GM23338 (cell line): ENCODE results near the gene KRT24. TPM values are rescaled to one million over a fixed set of nuclear protein-coding genes. Genes with fewer than 3 reads are reported as not detected.

Experiments used
- ATAC-seq: fragments of 200-7000 bp; cut with Tn5 transposase; 3 replicates; pipeline ENCODE4 v1.9.1; 2020
- DNase-seq: peaks from one replicate; pipeline ENCODE4 v3.0.0-alpha.2; 2015; ENCODE audit warnings: low spot score
- H2AFZ ChIP-seq: fragments of 200-600 bp; sonication (generic); 2 replicates; pipeline ENCODE4 v1.8.0; 2016; ENCODE audit warnings: antibody characterized with exemption, mild to moderate bottlenecking, moderate library complexity
- H3F3A ChIP-seq: fragments of 200-600 bp; sonication (generic); replicated peaks from 2 replicates; pipeline ENCODE4 v1.8.0; 2017; ENCODE audit warnings: antibody characterized with exemption, mixed run types, low read depth
- H3K27ac ChIP-seq: fragments of 200-600 bp; sonication (generic); 2 replicates; pipeline ENCODE4 v1.6.1; 2016; ENCODE audit warnings: low read depth
- H3K27me3 ChIP-seq: fragments of 200-600 bp; sonication (generic); 2 replicates; pipeline ENCODE4 v1.8.0; 2016; ENCODE audit warnings: mild to moderate bottlenecking, mixed run types, moderate library complexity; ENCODE audit not compliant: insufficient read depth
- H3K36me3 ChIP-seq: fragments of 200-600 bp; sonication (generic); 2 replicates; pipeline ENCODE4 v1.8.0; 2016; ENCODE audit warnings: mild to moderate bottlenecking; ENCODE audit not compliant: insufficient read depth
- H3K4me1 ChIP-seq: fragments of 200-600 bp; sonication (generic); 2 replicates; pipeline ENCODE4 v1.8.0; 2016; ENCODE audit warnings: mild to moderate bottlenecking, moderate library complexity; ENCODE audit not compliant: insufficient read depth
- H3K4me2 ChIP-seq: fragments of 200-600 bp; sonication (generic); 2 replicates; pipeline ENCODE4 v1.7.1; 2017; ENCODE audit warnings: mixed run types
- H3K4me3 ChIP-seq: fragments of 200-600 bp; sonication (generic); 2 replicates; pipeline ENCODE4 v1.6.1; 2016; ENCODE audit warnings: mixed run types
- H3K79me2 ChIP-seq: fragments of 200-600 bp; sonication (generic); replicated peaks from 2 replicates; pipeline ENCODE4 v1.8.0; 2017; ENCODE audit warnings: mild to moderate bottlenecking; ENCODE audit not compliant: insufficient read depth
- H3K9me2 ChIP-seq: fragments of 200-600 bp; sonication (generic); 2 replicates; pipeline ENCODE4 v1.8.0; 2017; ENCODE audit not compliant: insufficient read depth
- H4K20me1 ChIP-seq: fragments of 200-600 bp; sonication (generic); replicated peaks from 2 replicates; pipeline ENCODE4 v1.8.0; 2017; ENCODE audit warnings: mild to moderate bottlenecking; ENCODE audit not compliant: insufficient read depth
- H3K27ac Mint-ChIP-seq: 2 replicates; pipeline ENCODE4 v1.8.0; 2020; ENCODE audit warnings: inconsistent platforms, mild to moderate bottlenecking, moderate library complexity, mixed read lengths
- H3K27me3 Mint-ChIP-seq: 3 replicates; pipeline ENCODE4 v1.8.0; 2022; ENCODE audit warnings: low read depth, mild to moderate bottlenecking, moderate library complexity, mixed read lengths, inconsistent platforms; ENCODE audit not compliant: insufficient read depth, poor library complexity
- H3K36me3 Mint-ChIP-seq: 3 replicates; pipeline ENCODE4 v1.8.0; 2021; ENCODE audit warnings: low read depth, mild to moderate bottlenecking, inconsistent platforms, moderate library complexity, mixed read lengths
- H3K4me1 Mint-ChIP-seq: 3 replicates; pipeline ENCODE4 v1.8.0; 2020; ENCODE audit warnings: mild to moderate bottlenecking, inconsistent platforms, mixed read lengths
- H3K4me3 Mint-ChIP-seq: 3 replicates; pipeline ENCODE4 v1.8.0; 2021; ENCODE audit warnings: moderate library complexity, mild to moderate bottlenecking, inconsistent platforms, mixed read lengths
- H3K9me3 Mint-ChIP-seq: 3 replicates; pipeline ENCODE4 v1.8.0; 2020; ENCODE audit warnings: moderate library complexity, mild to moderate bottlenecking, inconsistent platforms, mixed read lengths
- CREB1 ChIP-seq: fragments of 250-450 bp; sonication (Bioruptor Pico); IDR thresholded peaks from 2 replicates; pipeline ENCODE4 v1.5.0; 2020; ENCODE audit warnings: low read depth, mild to moderate bottlenecking, moderate library complexity
- CTCF ChIP-seq, 2 experiments: fragments of 200-600 bp in 1 of 2; sonication (generic) in 1 of 2; conservative IDR thresholded peaks; 2 replicates each; pipeline versions ENCODE4 v1.5.1 to v1.6.1; 2016 to 2017; ENCODE audit warnings: antibody characterized with exemption in 2 of 2, low read depth in 2 of 2, mild to moderate bottlenecking in 2 of 2, moderate library complexity in 1 of 2
- ETS1 ChIP-seq: IDR thresholded peaks from 2 replicates; pipeline ENCODE4 v1.6.1; 2016; ENCODE audit warnings: antibody characterized with exemption
- EZH2 ChIP-seq: fragments of 200-600 bp; sonication (generic); IDR thresholded peaks from one replicate; pipeline ENCODE4 v1.8.0; 2017; ENCODE audit warnings: antibody characterized with exemption, mild to moderate bottlenecking, low read depth; ENCODE audit not compliant: unreplicated experiment
- EZH2phosphoT487 ChIP-seq: fragments of 200-600 bp; sonication (generic); IDR thresholded peaks from one replicate; pipeline ENCODE4 v1.8.1; 2018; ENCODE audit warnings: antibody characterized with exemption; ENCODE audit not compliant: unreplicated experiment
- JUNB ChIP-seq: IDR thresholded peaks from one replicate; pipeline ENCODE4 v1.6.1; 2016; ENCODE audit warnings: antibody characterized with exemption; ENCODE audit not compliant: unreplicated experiment
- NANOG ChIP-seq: IDR thresholded peaks from 2 replicates; pipeline ENCODE4 v1.6.1; 2016; ENCODE audit warnings: antibody characterized with exemption, borderline replicate concordance
- POLR2AphosphoS5 ChIP-seq: IDR thresholded peaks from 2 replicates; pipeline ENCODE4 v1.6.1; 2016; ENCODE audit warnings: antibody characterized with exemption, low read depth
- REST ChIP-seq: IDR thresholded peaks from one replicate; pipeline ENCODE4 v1.6.1; 2018; ENCODE audit warnings: antibody characterized with exemption; ENCODE audit not compliant: unreplicated experiment
- STAT1 ChIP-seq: IDR thresholded peaks from one replicate; pipeline ENCODE4 v1.6.1; 2016; ENCODE audit warnings: antibody characterized with exemption; ENCODE audit not compliant: unreplicated experiment
- ZNF114 ChIP-seq: fragments of 250-450 bp; sonication (Bioruptor Pico); IDR thresholded peaks from 2 replicates; pipeline ENCODE4 v1.5.0; 2020; ENCODE audit warnings: mild to moderate bottlenecking, moderate library complexity
- ZNF331 ChIP-seq: fragments of 250-450 bp; sonication (Bioruptor Pico); IDR thresholded peaks from 2 replicates; pipeline ENCODE4 v1.5.0; 2020; ENCODE audit warnings: low read depth, mild to moderate bottlenecking, moderate library complexity
- polyA plus RNA-seq: library from polyadenylated mRNA; unstranded; fragments of >200 nt; fragmentation: Nextera tagmentation; extraction: Ambion mirVana; gene quantifications from 2 replicates; pipeline ENCODE4 v1.2.1, GENCODE V29; 2016
- total RNA-seq: library from RNA; depleted of rRNA; stranded (reverse); fragments of >200 nt; shearing (Covaris generic); gene quantifications from 2 replicates; pipeline ENCODE4 v1.2.3, GENCODE V29; 2014

Gene KRT24
- total and polyA plus RNA-seq, 2 experiments from 2014 or later = not detected

GRCh38 chr17:40678902-40679522 lies 24.5 kb downstream of the KRT24 start:
- H3K27ac ChIP-seq = no peak overlapping the region
- H4K20me1 ChIP-seq = no peaks in the 10 kb centered on the region
- Mint-ChIP-seq H3K27ac (no peak overlapping the region; the same call in 1 of the 2 replicates), H3K4me3 (no peak overlapping the region), H3K9me3 (no peaks in the 10 kb centered on the region), H3K27me3 (peaks cover 2% of the 10 kb centered on the region), H3K36me3 (no peaks in the 10 kb centered on the region), H3K4me1 (no peaks in the 10 kb centered on the region)
- H3K4me3 ChIP-seq = no peak overlapping the region
- no peak overlapping the region for H2AFZ ChIP-seq
- DNase-seq (no peak), ATAC-seq (no peak)
- TF ChIP-seq CREB1 (CRISPR knock-in tag) (no peak), ZNF114 (CRISPR knock-in tag) (no peak)
- no peaks in the 10 kb centered on the region for H3K4me1 ChIP-seq
- H3K36me3 ChIP-seq = no peaks in the 10 kb centered on the region
- no peaks in the 10 kb centered on the region for H3K27me3 ChIP-seq
- H3F3A ChIP-seq = no peaks in the 10 kb centered on the region
- no peaks in the 10 kb centered on the region for H3K79me2 ChIP-seq
- no peaks in the 10 kb centered on the region for H3K9me2 ChIP-seq
- no peak overlapping the region for H3K4me2 ChIP-seq

GRCh38 chr17:40675905-40676304 lies 27.6 kb downstream of the KRT24 start:
- Mint-ChIP-seq H3K27me3 (peaks cover 4% of the 10 kb centered on the region), H3K4me1 (peaks cover 6% of the 10 kb centered on the region; the same call in 2 of the 3 replicates), H3K9me3 (no peaks in the 10 kb centered on the region), H3K36me3 (no peaks in the 10 kb centered on the region), H3K4me3 (no peak overlapping the region), H3K27ac (no peak overlapping the region)
- Histone ChIP-seq H3K27ac (no peak overlapping the region), H4K20me1 (no peaks in the 10 kb centered on the region), H3K4me2 (no peak overlapping the region), H3F3A (no peaks in the 10 kb centered on the region), H3K4me3 (no peak overlapping the region), H3K4me1 (peaks cover 4% of the 10 kb centered on the region; the same call in 1 of the 2 replicates), H3K27me3 (no peaks in the 10 kb centered on the region), H2AFZ (no peak overlapping the region), H3K79me2 (no peaks in the 10 kb centered on the region), H3K36me3 (no peaks in the 10 kb centered on the region), H3K9me2 (no peaks in the 10 kb centered on the region)
- ATAC-seq (no peak), DNase-seq (peak; percentile 21)
- no peak for TF ChIP-seq NANOG
- TF ChIP-seq ZNF114 (CRISPR knock-in tag) = no peak
- no peak for TF ChIP-seq ETS1
- no peak for TF ChIP-seq EZH2
- no peak for TF ChIP-seq EZH2phosphoT487
- TF ChIP-seq ZNF331 (CRISPR knock-in tag) = no peak
- TF ChIP-seq STAT1 = no peak
- no peak for TF ChIP-seq REST
- TF ChIP-seq JUNB = no peak
- TF ChIP-seq CTCF (conservative IDR thresholded peaks at IDR 0.05; ENCODE audit: low read depth in 2 of 2) = no peak
- no peak for TF ChIP-seq POLR2AphosphoS5
